HG02840 (cell line): ENCODE data around the gene RBP2.

Experiments used
- ATAC-seq: cut with Tn5 transposase; IDR thresholded peaks from one replicate; pipeline ENCODE4 v1.9.1; 2021; ENCODE audit warnings: mild to moderate bottlenecking, moderate library complexity, moderate number of reproducible peaks; ENCODE audit not compliant: unreplicated experiment, low FRiP score

Gene RBP2

GRCh38 chr3:139482206-139482605 is 5.9 kb upstream of the RBP2 start:
- ATAC-seq = no peak

GRCh38 chr3:139481116-139481515 is 4.8 kb upstream of the RBP2 start:
- ATAC-seq = no peak

- ATAC-seq = no peak
Observed at GRCh38 chr3:139480585-139480984, 4.3 kb upstream of the RBP2 start.

- no peak for ATAC-seq
Observed at GRCh38 chr3:139477710-139478640, 1.7 kb upstream of the RBP2 start.

GRCh38 chr3:139473155-139473771 is 3.1 kb downstream of the RBP2 start:
- ATAC-seq = no peak

GRCh38 chr3:139472380-139473010 is 3.8 kb downstream of the RBP2 start:
- no peak for ATAC-seq

GRCh38 chr3:139470199-139470598 is 6.1 kb downstream of the RBP2 start:
- no peak for ATAC-seq

GRCh38 chr3:139468399-139468798 is 7.9 kb downstream of the RBP2 start:
- ATAC-seq = no peak

- no peak for ATAC-seq
Observed at GRCh38 chr3:139466360-139466759, 10.0 kb downstream of the RBP2 start.

- no peak for ATAC-seq
Observed at GRCh38 chr3:139465636-139466035, 10.7 kb downstream of the RBP2 start.

- no peak for ATAC-seq
Observed at GRCh38 chr3:139463466-139463865, 12.8 kb downstream of the RBP2 start.

- no peak for ATAC-seq
Observed at GRCh38 chr3:139460529-139460928, 15.8 kb downstream of the RBP2 start.

- ATAC-seq = no peak
Observed at GRCh38 chr3:139460076-139460475, 16.2 kb downstream of the RBP2 start.

GRCh38 chr3:139458348-139458747 is 18.0 kb downstream of the RBP2 start:
- no peak for ATAC-seq

- ATAC-seq = no peak
Observed at GRCh38 chr3:139457066-139457465, 19.2 kb downstream of the RBP2 start.

GRCh38 chr3:139456386-139456785 is 19.9 kb downstream of the RBP2 start:
- no peak for ATAC-seq

- ATAC-seq = no peak
Observed at GRCh38 chr3:139455855-139456254, 20.5 kb downstream of the RBP2 start.

GRCh38 chr3:139455206-139455605 is 21.1 kb downstream of the RBP2 start:
- ATAC-seq = no peak

GRCh38 chr3:139454346-139454745 is 22.0 kb downstream of the RBP2 start:
- ATAC-seq = no peak

- no peak for ATAC-seq
Observed at GRCh38 chr3:139450159-139450558, 26.2 kb downstream of the RBP2 start.

- no peak for ATAC-seq
Observed at GRCh38 chr3:139449566-139449965, 26.8 kb downstream of the RBP2 start.
